HG03342 (cell line): ENCODE results near the gene TCFL5.

ENCODE experiments used
- ATAC-seq: cut with Tn5 transposase; IDR thresholded peaks from one replicate; pipeline ENCODE4 v1.9.1; 2021; ENCODE audit warnings: mild to moderate bottlenecking, moderate library complexity; ENCODE audit not compliant: unreplicated experiment

Gene TCFL5

DNA sequence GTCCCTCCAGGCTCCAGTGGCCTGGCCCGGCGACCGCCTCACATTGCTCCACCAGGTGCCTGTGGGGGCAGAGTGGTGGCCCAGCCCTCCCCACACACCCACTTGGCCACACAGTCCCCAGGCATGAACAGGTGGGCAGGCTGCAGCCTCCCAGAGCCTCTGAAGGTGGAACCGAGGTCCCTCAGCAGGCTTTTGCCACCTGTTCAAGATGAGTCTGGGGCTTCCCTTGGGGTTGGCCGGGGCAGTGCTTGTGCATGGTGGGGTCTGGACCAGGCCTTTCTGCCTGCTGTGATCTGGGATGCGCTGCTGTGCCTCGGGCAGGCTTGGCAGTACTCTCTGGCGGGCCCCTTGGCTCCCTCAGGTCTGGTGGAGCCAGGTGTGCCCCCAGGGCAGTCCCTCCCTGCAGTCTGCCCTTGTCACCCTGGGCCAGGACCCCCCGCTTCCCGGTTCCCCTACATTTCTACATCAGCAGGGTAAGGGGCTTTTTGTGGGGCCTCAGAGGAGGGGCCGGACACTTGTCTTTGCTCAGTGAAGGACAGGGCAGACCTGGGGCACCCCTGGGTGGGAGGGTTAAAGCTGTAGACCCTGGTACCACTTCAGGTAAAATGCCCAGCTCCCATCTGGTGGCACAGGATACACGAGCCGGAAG lies 47.4 kb downstream of the TCFL5 start:
- ATAC-seq = no peak

DNA sequence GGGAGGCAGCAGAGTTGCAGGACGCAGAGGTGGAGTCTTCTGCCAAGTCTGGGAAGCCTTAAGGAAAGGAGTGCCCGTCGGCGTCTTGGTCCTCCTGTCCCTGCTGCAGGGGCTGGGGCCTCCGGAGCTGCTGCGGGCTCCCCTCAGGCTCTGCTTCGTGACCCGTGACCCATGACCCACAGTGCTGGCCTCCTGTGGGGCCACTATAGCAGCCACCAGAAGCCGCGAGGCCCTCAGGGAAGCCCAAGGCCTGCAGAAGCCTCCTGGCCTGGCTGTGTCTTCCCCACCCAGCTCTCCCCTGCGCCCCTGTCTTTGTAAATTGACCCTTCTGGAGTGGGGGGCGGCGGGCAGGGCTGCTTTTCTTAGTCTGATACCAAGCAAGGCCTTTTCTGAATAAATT lies 48.0 kb downstream of the TCFL5 start:
- ATAC-seq = no peak

DNA sequence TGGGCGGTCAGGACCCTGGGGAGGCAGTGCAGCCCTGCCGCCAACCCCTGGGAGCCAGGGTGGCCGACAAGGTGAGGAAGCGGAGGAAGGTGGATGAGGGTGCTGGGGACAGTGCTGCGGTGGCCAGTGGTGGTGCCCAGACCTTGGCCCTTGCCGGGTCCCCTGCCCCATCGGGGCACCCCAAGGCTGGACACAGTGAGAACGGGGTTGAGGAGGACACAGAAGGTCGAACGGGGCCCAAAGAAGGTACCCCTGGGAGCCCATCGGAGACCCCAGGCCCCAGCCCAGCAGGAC lies 48.8 kb downstream of the TCFL5 start:
- no peak for ATAC-seq

DNA sequence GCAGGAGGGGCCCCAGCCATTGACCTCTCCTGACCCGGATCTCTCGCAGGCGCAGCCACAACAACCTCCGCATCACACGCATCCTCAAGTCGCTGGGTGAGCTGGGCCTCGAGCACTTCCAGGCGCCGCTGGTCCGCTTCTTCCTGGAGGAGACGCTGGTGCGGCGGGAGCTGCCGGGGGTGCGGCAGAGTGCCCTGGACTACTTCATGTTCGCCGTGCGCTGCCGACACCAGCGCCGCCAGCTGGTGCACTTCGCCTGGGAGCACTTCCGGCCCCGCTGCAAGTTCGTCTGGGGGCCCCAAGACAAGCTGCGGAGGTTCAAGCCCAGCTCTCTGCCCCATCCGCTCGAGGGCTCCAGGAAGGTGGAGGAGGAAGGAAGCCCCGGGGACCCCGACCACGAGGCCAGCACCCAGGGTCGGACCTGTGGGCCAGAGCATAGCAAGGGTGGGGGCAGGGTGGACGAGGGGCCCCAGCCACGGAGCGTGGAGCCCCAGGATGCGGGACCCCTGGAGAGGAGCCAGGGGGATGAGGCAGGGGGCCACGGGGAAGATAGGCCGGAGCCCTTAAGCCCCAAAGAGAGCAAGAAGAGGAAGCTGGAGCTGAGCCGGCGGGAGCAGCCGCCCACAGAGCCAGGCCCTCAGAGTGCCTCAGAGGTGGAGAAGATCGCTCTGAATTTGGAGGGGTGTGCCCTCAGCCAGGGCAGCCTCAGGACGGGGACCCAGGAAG lies 49.3 kb downstream of the TCFL5 start:
- ATAC-seq = no peak

DNA sequence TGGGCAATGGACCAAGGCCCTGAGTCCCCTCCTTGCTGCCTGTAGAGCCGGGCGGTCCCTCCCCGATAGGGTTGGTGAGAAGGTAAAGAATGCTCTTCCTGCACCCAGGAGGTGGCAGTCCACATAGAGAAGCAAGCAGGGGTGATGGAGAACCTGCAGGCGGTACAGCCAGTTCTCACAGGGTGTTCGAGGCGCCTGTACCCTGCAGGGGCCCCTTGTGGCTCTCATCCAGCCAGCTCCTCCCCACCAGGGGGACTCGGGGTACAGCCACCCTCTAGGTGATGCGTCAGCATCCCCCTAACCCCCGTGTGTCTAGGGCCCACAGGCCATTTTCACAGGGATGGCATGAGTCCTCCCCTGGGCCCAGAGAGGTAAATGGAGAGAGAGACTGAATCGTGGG lies 49.9 kb downstream of the TCFL5 start:
- no peak for ATAC-seq

DNA sequence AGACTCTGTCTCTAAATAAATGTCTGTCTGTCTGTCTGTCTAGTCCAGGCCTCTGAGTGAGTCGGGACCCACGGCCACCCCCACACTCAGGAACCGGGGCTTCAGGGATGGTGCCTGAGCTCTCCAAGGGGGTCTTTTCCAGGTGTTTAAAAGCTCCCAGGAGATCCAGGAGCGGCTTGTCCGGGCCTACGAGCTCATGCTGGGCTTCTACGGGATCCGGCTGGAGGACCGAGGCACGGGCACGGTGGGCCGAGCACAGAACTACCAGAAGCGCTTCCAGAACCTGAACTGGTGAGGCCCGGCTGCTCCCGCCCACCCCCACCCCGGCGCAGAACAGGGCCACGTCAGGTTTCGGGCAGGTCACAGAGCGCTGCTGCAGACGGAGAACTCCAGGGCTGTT lies 50.3 kb downstream of the TCFL5 start:
- ATAC-seq = no peak

DNA sequence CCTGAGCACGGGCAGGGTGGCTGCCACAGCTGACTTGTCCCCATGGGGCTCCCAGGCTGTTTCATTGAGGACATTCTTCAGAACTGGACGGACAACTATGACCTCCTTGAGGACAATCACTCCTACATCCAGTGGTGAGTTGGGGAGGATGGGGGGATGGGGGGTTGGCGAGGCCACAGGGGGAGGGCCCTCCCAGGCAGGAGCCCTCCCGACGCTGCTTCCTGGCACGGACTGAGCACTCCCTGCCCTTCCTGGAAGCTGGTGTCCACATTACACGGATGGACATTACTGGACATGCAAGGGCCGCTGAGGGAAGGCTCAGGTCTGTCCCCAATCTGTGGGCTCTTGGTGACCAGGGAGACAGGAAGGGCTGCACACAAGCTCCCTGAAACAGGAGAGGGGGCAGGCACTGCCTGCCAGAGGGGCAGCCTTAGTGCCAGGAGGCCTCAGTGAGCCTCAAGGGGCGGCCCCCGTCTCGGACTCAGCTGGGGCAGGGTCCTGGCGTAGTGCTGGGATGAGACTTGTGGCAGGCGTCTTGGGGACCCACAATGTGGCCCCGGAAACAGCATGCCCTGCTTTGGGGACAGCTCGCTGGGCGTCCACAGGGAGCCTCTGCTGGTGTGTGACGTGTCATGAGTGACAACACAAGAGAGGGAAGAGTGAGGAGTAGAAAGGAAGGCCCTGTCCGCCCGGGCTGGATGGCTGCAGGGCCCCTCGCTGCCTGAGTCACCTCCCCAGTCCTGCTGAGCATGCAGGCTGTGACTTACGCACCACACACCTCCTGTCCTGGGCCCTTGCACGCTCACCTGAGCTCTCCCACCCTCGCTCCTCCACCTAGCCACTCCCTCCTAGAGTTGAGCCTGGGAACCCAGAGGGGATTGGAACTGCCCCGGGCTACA lies 51.8 kb downstream of the TCFL5 start:
- ATAC-seq = no peak

DNA sequence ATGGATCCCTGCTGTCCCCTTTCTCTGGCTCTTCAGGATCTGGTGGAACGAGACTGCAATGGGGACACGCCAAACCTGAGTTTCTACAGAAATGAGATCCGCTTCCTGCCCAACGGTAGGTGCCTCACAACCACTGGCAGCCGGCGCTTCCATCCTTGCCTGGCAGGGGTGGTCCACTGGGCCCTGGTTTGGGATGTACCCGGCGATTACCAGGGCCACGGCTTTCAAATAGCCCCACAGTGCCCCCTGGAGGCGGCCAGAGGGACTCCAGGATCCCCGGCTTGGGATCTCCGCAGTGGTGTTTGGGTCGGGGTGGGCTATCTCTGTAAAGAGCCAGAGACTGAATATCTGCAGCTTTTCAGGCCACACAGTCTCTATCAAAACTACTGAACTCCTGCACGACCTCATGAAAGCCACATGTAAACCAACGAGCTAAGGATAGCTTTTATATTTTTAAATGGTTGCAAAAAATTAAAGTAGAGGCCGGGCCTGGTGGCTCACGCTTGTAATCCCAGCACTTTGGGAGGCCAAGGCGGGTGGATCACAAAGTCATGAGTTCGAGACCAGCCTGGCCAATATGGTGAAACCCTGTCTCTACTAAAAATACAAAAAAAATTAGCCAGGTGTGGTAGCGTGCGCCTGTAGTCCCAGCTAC lies 53.3 kb downstream of the TCFL5 start:
- ATAC-seq = no peak

DNA sequence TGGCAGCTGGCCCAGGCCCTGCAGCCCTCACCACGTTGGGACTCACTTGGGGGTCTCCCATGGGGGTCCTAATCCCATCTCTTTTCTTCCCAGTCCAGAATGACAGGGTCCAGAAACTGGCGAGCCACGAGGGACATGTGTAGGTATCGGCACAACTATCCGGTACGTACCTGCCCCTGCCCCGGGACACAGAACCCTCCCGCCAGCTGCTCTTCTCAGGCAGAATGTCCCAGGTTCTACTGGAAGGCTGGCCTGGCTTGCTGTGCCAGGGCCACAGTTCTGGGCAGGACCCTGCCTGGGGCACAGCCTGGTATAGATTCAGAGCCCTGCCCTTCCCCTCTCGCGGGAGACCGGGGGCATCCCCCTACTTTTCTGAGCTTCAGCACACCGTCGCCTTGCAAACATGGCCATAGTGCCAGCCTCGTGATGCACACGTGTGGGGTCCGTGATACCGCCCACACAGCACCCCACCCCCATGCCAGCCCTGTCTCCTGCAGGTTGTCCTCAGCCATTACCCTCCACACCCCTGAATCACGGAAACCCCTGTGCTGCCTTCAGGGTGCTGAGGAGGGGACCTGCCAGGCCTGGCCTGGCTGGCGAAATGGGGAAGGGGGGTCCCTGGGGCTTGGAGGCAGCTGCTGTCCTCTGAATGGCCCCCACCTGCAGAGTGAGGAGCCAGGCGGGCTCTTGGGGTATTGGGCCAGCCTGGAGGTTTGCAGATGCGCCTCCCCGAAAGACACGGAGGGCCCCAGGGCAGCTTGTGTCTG lies 54.0 kb downstream of the TCFL5 start:
- no peak for ATAC-seq

DNA sequence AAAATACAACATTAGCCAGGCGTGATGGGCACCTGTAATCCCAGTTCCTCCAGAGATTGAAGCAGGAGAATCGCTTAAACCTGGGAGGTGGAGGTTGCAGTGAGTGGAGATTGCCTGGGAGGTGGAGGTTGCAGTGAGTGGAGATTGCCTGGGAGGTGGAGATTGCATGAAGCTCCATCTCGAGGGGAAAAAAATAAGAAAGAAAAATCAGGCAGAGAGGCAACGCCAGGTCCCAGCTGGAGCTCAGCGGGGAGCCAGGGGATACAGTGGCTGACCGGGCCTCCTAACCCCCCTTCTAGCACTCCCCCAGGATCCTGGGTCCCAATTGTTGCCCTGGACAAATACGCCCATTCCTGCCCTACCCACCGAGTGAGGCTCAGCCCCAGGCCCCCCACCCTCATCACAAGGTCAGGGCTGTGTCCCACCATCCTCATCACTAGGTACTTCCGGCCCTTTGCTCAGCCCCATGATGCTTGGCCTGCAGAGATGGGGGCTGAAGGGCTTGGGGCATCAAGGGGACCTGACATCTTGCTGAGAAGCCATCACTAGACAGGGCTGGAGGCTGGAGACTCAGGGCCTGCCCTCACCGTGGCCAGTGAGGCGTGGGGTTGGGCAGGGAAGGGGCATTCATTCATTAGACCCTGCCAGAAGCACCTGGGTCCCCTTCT lies 55.1 kb downstream of the TCFL5 start:
- no peak for ATAC-seq

DNA sequence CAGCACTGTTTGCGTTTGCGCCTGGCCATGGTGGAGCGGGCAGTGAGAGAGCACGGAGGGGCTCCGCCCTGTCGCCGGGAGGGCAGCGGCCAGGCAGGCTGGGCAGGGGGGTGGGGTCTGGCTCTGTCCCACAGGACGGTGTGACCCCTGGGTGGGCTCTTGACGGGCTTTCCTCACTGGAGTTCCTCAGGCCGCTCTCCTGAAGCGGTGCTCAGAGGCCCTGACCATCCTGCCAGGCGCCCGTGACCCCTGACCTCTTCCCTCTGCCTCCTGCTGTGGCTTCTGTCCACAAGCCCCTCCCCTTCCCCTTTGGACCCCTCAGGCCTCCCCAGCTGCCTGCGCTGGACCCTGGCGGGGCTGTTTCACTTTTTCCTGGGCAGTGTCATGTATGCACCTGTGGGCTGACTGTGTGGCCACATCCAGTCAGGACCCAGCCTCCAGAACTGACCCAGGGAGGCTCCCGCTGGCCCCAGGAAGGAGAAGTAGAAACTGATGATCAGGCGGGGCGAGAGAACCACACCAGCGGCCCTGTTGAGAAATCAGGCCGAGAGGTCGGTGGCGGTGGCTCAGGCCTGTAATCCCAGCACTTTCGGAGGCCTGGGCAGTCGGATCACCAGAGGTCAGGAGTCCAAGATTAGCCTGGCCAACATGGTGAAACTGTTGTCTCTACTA lies 55.8 kb downstream of the TCFL5 start:
- no peak for ATAC-seq

DNA sequence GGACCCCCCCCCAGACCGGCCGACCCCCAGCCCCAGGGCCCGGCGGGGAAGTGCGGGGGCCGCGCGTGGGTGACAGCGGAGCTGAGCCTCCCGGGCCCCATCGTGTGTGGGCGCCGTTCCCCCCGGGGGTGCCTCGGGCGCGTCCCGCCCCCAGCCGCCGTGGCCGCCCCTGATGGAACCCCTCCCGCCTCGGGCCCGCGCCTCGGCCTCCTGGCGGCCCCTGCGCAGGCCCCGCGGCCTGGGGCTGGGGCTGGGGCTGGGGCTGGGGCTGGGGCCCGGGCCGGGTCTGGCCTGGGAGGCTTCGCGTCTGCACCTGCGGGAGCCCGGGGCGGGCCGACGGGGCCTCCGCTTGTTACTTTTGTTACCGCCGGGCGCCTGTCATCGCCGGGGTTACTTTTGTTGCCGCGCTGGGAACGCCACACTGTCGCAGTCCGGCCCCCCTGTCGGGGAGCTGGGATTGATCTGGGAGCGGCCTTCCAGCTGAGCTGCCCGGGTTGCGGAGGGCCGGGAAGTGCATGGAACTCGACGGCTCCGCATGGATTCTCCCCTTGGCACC lies 56.4 kb downstream of the TCFL5 start:
- ATAC-seq = no peak

DNA sequence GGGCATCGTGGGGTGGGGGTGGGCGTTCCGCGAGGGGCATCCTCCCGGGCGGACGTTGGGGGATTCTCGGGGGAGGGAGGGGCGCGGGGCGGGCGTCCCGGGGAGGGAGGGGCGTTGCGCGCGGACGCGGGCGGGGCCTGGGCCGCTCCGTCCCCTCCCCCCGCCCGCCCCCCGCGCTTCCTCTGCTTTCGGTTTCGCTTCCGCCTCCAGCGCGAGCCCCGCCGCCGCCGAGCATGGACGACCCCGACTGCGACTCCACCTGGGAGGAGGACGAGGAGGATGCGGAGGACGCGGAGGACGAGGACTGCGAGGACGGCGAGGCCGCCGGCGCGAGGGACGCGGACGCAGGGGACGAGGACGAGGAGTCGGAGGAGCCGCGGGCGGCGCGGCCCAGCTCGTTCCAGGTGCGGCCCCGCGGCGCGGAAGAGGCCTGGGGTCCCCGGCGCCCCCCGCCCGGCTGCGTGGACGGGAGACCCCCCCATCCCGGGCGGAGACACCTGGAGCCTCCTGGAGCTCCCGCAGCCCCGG lies 56.9 kb downstream of the TCFL5 start, which contains the start of gene OGFR:
OGFR (plus strand) TSS at position 209 of the 528 bp plus-strand sequence; CDS start at position 234, 25 bp downstream.
- peak; percentile 41 for ATAC-seq

DNA sequence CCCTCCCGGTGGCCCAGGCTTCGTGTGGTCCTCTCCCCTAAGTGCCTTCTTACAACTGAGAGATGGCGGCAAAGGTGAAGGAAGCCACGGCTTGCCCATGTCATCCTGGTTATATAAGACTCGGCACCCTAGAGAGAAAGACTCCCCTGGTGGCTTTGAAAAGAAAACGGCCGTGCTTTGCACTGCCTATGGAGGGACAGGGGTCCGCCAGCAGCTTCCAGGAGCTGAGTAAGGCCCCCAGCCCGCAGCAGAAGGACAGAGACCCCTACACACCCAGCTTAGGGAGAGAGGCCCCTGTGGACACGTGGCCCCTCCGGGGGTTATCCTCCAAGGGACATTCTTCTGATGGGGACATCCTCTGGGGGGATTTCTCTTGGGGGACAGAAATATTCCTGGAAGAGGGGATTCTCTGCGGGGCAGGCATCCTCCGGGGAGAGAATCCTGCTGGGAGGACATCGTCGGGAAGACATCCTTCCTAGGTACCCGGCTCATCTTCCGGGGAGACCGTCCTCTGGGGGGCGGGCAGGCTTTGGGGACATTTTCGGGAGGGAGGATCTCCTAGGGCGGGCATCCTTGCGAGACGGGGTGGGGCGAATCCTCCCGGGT lies 57.5 kb downstream of the TCFL5 start:
- ATAC-seq = no peak

DNA sequence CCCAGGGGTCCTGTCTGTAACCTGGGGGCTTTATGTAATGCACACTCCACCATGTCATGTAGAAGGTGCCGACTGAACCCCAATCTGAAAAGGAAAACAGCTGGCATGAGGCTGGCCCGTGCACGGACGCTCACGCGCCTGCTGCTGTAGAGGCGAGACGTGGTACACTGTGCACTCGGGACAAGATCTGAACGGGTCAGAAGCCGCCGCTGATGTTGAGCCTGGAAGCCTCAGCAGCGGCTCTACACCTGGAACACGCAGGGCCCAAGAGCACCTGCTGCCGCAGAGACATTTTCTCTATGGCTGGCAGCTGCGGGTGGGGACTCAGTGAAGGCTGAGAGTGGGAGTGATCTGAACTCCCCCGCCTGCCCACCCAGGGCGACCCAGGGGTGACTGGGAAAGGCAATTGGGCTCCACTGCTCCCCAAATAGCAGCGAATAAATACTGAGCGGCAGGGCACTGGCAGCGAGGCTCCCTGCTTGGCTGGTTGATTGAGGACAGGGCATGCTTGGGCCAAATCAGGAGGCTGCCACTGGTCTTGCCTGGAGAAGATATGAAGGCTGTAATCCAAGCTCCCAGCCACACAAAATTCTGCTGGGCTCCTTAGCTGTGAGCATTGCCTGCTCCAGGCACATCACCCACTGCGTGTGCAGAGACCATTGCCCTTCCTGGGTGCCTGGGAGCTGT lies 59.5 kb downstream of the TCFL5 start:
- no peak for ATAC-seq

DNA sequence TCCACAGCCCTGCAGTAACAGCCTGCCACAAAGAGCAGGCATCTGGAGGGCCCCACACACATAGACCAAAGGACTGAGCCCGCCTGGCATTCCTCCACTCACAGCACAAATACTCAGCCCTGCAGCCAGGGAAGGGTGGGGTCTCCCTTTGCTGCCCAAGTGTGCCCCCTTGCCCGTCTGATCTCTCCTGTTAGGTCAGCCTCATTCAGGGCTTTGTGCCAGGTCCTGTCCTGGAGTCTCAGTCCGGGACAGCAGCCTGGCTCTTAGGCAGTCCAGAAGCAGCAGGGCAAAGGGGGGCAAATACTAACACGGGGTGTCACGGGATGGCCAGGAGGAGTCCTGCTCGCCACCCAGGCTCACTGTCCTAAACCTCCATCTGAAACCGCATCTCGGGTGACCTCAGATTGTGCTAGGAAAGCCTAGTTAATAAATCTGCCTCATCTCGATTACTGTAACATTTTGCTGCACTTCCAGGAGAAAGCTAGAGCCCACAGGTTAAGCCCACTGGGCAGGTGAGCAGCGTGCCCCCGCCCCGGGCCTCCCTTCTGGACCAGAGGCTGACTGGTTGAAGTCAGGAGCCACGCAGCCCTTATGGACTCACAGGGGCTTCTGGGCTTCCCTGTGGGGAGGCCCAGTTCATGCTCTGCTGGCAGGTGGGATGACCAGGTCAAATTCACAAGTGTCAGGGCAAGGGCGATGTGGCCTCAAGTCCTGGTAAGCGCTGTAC lies 60.2 kb downstream of the TCFL5 start:
- ATAC-seq = no peak
